Fibroblast of the aortic adventitia (primary cell): ENCODE measurements around the gene THRAP3. TPM values are rescaled to one million over a fixed set of nuclear protein-coding genes. Genes with fewer than 3 reads are reported as not detected.
"Not testable (repeated sequence)": the region's sequence is repeated elsewhere in the genome, so short reads cannot be mapped to it uniquely, and the experiment has no call there.

Experiments used
- DNase-seq: peaks from one replicate; pipeline ENCODE4 v3.0.0-alpha.2; 2010; ENCODE audit warnings: low read depth
- H3K4me3 ChIP-seq: 2 replicates; pipeline ENCODE4 v1.5.1; 2011; ENCODE audit warnings: low read depth, mild to moderate bottlenecking, control low read depth, low read length, moderate library complexity
- total RNA-seq: library from RNA; depleted of rRNA; stranded (reverse); fragments of >200 nt; gene quantifications from 2 replicates; pipeline ENCODE4 v1.2.3, GENCODE V29; 2012; ENCODE audit warnings: low replicate concordance
- TF ChIP-seq, protein P1 (sequence below): IDR thresholded peaks from 2 replicates; pipeline ENCODE4 v1.5.1; 2011; ENCODE audit warnings: mild to moderate bottlenecking, low read length, control low read depth, inconsistent platforms; ENCODE audit not compliant: insufficient read depth

Gene THRAP3
- total RNA-seq, 1 donor, result 130 TPM

DNA sequence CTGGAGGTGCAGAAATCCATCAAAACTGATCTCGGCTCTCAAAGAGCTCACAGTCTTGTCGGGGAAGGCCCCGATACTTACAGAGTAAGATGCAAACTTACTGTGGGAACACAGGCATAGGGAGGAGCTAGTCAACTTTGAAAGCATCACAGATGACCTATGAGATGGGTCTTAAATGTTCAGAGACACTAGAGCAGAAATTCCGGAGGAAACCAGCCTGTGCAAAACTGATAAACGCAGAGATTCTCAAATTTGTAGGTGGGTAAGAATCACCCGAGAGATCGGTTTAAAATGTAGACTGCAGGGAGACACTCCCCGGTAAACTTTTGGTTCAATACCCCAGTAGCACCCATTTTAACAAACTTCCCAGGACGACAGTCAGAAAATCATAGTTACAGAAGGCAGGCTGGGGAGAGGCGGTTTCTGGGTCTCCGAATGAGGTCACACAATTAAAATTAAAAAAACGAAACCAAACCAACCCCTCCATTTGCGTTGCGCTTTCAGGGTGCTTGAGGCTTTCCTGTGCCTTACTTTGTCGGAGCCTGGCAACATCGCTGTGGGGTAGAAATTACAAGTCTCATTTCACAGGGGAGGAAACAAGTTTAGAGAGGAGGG lies 755 bp upstream of the THRAP3 start:
- H3K4me3 ChIP-seq, result peak overlapping the region; percentile 82
- DNase-seq, result peak; percentile 71
- TF ChIP-seq, protein P1, sequence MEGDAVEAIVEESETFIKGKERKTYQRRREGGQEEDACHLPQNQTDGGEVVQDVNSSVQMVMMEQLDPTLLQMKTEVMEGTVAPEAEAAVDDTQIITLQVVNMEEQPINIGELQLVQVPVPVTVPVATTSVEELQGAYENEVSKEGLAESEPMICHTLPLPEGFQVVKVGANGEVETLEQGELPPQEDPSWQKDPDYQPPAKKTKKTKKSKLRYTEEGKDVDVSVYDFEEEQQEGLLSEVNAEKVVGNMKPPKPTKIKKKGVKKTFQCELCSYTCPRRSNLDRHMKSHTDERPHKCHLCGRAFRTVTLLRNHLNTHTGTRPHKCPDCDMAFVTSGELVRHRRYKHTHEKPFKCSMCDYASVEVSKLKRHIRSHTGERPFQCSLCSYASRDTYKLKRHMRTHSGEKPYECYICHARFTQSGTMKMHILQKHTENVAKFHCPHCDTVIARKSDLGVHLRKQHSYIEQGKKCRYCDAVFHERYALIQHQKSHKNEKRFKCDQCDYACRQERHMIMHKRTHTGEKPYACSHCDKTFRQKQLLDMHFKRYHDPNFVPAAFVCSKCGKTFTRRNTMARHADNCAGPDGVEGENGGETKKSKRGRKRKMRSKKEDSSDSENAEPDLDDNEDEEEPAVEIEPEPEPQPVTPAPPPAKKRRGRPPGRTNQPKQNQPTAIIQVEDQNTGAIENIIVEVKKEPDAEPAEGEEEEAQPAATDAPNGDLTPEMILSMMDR, result no peak

DNA sequence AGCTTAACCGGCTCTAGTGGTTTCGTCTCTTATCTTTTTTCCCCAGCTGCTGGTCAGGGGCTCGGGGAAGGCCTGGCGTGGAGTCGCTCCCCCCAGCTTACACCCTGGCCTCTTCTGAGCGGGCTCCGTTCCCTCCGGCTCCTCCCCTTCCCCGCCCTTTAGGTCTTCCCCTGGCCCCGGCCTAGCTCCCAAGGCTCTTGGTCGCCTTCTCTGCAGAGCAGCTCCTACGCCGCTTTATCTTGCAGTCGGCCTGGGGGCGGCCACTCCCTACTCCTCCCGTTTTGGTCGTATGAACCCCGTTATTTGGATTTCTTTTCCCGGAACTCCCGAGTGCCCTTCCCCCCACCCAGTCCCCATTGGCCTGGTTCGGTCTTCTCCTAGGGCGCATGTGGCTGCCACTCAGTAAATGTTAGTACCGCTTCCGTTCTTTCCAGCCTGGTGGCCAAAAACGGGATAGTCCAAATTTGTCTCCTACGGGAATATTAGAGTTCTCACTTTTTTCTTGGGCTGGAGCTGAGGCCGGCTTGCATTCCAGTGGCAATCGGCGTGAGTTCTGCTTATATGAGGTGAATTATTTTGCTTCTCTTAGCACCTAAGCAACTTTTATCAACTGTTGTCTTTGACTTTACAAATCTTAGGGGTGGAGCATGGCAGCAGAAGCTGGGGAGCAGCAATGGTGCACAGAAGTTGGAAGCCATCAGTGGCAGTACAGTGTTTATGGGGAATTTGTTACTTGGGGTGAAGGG lies 467 bp downstream of the THRAP3 start:
- DNase-seq, result peak; percentile 86
- TF ChIP-seq, protein P1, result peak; percentile 52
- H3K4me3 ChIP-seq, result peak overlapping the region; percentile 94

DNA sequence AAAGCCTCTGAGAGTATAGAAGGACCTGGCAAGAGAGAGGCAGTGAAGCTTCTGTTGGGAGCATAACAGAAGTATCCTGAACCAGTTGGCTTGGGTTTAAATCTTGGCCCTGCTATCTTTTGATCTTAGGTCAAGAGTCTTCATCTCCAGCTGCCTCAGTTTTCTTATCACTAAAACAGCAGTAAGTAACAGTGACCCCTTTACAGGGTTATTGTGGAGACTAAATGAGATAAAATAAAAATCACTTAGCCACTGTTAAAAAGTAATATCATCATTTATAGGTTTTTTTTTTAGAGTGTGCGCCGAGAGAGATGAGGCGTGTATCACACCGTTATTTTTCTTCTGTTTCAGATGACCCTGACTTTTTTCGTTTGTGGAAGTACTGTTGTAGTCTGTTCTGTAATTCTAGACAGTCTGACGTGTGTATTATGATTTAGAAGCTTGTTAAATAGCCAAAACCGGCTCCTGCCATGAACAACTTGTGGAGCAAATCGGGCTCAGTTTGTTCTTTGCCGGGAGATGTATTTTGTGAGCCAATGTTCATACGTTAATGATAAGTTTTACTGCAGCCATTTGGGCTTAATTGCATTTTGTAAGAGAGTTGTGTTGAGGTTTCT lies 1.1 kb downstream of the THRAP3 start:
- DNase-seq, result no peak
- H3K4me3 ChIP-seq, result peak overlapping the region; percentile 94
- TF ChIP-seq, protein P1, result no peak

DNA sequence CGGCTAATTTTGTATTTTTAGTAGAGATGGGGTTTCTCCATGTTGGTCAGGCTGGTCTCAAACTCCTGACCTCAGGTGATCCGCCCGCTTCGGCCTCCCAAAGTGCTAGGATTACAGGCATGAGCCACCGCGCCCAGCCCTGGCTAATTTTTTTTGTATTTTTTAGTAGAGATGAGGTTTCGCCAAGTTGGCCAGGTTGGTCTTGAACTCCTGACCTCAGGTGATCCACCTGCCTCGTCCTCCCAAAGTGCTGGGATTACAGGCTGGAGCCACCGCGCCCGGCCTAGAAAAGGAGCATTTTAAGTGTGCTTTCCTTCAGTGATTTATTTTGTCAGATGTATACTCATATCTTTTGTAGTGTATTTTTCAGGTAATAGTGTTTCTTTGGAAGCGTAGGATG lies 6.0 kb downstream of the THRAP3 start:
- not testable (repeated sequence) for DNase-seq, H3K4me3 ChIP-seq

DNA sequence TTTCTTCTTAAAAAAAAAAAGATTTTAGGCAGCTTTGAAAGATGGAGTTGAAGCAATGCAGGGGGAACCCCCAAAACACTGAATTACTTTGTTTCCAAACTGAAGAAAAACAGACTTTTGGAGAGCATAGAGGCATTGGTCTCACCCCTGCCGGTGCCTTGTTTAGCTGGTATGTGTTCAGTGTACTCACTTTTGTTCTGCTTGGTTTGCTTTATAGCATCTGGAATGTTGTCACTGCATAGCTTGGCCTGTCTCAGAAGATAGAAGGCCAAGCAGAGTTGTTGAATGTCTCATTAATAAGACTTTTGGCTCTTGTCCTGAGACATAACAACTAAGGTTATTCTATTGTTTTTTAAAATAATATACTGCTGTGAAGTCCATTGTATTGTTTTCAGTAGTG lies 6.9 kb downstream of the THRAP3 start:
- peak; percentile 42 for DNase-seq
- TF ChIP-seq, protein P1, result no peak
- H3K4me3 ChIP-seq, result no peak overlapping the region

DNA sequence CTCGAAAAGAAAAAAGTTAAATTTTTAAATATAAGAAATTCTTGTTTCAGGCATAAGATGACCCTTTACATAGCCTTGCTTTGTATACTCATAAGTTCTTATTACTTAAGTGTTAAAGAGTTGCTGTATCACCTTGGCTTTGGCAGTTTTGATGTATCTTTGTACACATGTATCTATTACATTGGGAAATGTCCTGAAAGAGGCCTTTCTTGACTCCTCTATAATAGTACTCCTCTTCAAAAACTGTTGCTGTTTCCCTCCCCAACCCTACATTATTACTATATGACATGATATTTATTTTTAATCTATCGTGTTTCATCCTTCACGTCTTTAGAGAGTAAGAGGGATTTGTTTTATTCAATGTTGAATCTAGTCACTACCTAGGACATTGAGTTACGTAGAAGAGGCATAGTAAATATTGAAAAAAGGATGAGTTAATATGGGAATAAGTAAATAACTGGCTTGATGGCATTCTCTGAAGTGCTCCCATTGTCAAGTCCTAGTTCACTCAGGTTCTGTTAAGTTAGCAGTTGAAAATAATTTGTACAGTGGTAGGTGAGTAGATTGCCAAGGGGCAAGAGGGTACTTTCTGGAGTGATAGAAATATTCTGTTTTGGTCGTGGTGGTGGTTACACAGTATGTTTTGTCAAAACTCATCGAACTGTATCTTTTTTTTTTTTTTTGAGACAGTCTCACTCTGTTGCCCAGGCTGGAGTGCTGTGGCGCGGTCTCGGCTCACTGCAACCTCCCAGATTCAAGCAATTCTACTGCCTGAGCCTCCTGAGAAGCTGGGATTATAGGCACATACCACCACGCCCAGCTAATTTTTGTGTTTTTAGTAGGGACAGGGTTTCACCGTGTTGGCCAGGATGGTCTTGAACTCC lies 8.2 kb downstream of the THRAP3 start:
- TF ChIP-seq, protein P1, result no peak
- no peak for DNase-seq
- H3K4me3 ChIP-seq, result no peak overlapping the region
